RWPE2 (cell line): ENCODE measurements around the gene SLC15A1.

ENCODE experiments used
- ATAC-seq: fragments of 200-7000 bp; cut with Tn5 transposase; 3 replicates; pipeline ENCODE4 v1.9.1; 2021; ENCODE audit warnings: low read depth
- DNase-seq: peaks from one replicate; pipeline ENCODE4 v3.0.0-alpha.2; 2020; ENCODE audit warnings: low spot score
- H3K27ac ChIP-seq: fragments of 450-650 bp; 2 replicates; pipeline ENCODE4 v1.5.1; 2017; ENCODE audit warnings: mild to moderate bottlenecking; ENCODE audit not compliant: poor library complexity, severe bottlenecking
- H3K27me3 ChIP-seq: fragments of 250-450 bp; sonication (Bioruptor Pico); 2 replicates; pipeline ENCODE4 v1.5.1; 2021; ENCODE audit warnings: mild to moderate bottlenecking, moderate library complexity; ENCODE audit not compliant: insufficient read depth, poor library complexity, severe bottlenecking
- H3K36me3 ChIP-seq: fragments of 250-450 bp; sonication (Bioruptor Pico); 2 replicates; pipeline ENCODE4 v1.5.1; 2020; ENCODE audit warnings: low read depth, mild to moderate bottlenecking, moderate library complexity
- H3K4me1 ChIP-seq: fragments of 250-450 bp; sonication (Bioruptor Pico); 2 replicates; pipeline ENCODE4 v1.5.1; 2021; ENCODE audit warnings: mild to moderate bottlenecking, moderate library complexity; ENCODE audit not compliant: insufficient read depth, poor library complexity, severe bottlenecking
- H3K4me3 ChIP-seq: fragments of 250-450 bp; sonication (Bioruptor Pico); 2 replicates; pipeline ENCODE4 v1.5.1; 2021; ENCODE audit warnings: mild to moderate bottlenecking, moderate library complexity; ENCODE audit not compliant: severe bottlenecking
- H3K9me3 ChIP-seq: fragments of 250-450 bp; sonication (Bioruptor Pico); 2 replicates; pipeline ENCODE4 v1.5.1; 2021; ENCODE audit warnings: mild to moderate bottlenecking, moderate library complexity; ENCODE audit not compliant: severe bottlenecking
- CTCF ChIP-seq: fragments of 450-650 bp; IDR thresholded peaks from one replicate; pipeline ENCODE4 v1.5.1; 2017; ENCODE audit warnings: mild to moderate bottlenecking, moderate library complexity; ENCODE audit not compliant: poor library complexity, severe bottlenecking

Gene SLC15A1

GRCh38 chr13:98766697-98767096 lies 14.2 kb upstream of the SLC15A1 start:
- Histone ChIP-seq H3K4me3 (no peak overlapping the region), H3K4me1 (no peaks in the 10 kb centered on the region), H3K36me3 (no peaks in the 10 kb centered on the region), H3K27me3 (no peaks in the 10 kb centered on the region), H3K9me3 (no peaks in the 10 kb centered on the region), H3K27ac (no peak overlapping the region)
- DNase-seq (no peak), ATAC-seq (no peak)
- no peak for TF ChIP-seq CTCF

- no peaks in the 10 kb centered on the region for H3K36me3 ChIP-seq
- no peaks in the 10 kb centered on the region for H3K9me3 ChIP-seq
- ATAC-seq (no peak), DNase-seq (no peak)
- TF ChIP-seq CTCF, result no peak
- no peaks in the 10 kb centered on the region for H3K27me3 ChIP-seq
- no peak overlapping the region for H3K27ac ChIP-seq
- H3K4me3 ChIP-seq, result no peak overlapping the region
- H3K4me1 ChIP-seq, result no peaks in the 10 kb centered on the region
Measured at GRCh38 chr13:98765996-98766519, 13.6 kb upstream of the SLC15A1 start.

- Histone ChIP-seq H3K27me3 (no peaks in the 10 kb centered on the region), H3K4me1 (no peaks in the 10 kb centered on the region), H3K9me3 (no peaks in the 10 kb centered on the region), H3K27ac (no peak overlapping the region), H3K36me3 (no peaks in the 10 kb centered on the region), H3K4me3 (no peak overlapping the region)
- TF ChIP-seq CTCF, result no peak
- ATAC-seq (no peak), DNase-seq (no peak)
Measured at GRCh38 chr13:98761986-98762616, 9.6 kb upstream of the SLC15A1 start.

- DNase-seq, result no peak
- TF ChIP-seq CTCF, result no peak
- Histone ChIP-seq H3K4me3 (no peak overlapping the region), H3K9me3 (no peaks in the 10 kb centered on the region), H3K27me3 (no peaks in the 10 kb centered on the region), H3K36me3 (no peaks in the 10 kb centered on the region), H3K27ac (no peak overlapping the region), H3K4me1 (no peaks in the 10 kb centered on the region)
- ATAC-seq, result peak; percentile 53; the same call in 2 of the 3 replicates
Measured at GRCh38 chr13:98761126-98761985, 8.9 kb upstream of the SLC15A1 start.
